ENCODE results near the gene SOCS6.

DNA sequence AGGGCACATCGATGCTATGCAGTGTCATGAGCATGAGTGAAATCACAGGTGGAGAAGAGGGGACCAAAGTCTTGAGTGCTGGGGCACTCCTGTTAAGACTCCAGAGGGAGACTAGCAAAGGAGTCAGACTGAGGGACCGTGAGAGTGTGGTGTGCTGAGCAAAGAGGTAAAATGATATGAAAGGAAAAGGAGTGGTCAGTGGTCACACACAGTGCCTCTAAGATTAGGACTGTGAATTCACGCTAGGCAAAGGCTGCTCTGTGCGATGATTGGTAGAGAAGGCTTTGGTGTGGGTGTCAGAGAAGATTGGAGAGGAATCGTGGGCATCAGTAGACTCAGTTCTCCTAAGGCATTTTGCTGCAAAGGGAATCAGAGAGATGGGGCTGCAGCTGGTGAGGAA, 12.8 kb downstream of the SOCS6 start:
- no peak for TF ChIP-seq POLR2A (IDR thresholded peaks at IDR 0.05)
- TF ChIP-seq, protein P1, sequence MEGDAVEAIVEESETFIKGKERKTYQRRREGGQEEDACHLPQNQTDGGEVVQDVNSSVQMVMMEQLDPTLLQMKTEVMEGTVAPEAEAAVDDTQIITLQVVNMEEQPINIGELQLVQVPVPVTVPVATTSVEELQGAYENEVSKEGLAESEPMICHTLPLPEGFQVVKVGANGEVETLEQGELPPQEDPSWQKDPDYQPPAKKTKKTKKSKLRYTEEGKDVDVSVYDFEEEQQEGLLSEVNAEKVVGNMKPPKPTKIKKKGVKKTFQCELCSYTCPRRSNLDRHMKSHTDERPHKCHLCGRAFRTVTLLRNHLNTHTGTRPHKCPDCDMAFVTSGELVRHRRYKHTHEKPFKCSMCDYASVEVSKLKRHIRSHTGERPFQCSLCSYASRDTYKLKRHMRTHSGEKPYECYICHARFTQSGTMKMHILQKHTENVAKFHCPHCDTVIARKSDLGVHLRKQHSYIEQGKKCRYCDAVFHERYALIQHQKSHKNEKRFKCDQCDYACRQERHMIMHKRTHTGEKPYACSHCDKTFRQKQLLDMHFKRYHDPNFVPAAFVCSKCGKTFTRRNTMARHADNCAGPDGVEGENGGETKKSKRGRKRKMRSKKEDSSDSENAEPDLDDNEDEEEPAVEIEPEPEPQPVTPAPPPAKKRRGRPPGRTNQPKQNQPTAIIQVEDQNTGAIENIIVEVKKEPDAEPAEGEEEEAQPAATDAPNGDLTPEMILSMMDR (IDR thresholded peaks at IDR 0.05), result no peak
